ENCODE data around the gene SPATC1L.
"Not testable (repeated sequence)": the region's sequence is repeated elsewhere in the genome, so short reads cannot be mapped to it uniquely, and the experiment has no call there.

SPATC1L gene

GRCh38 chr21:46183910-46184624, at the start of gene SPATC1L:
SPATC1L (minus strand) TSS chr21:46184459; CDS start chr21:46182816, 1,643 bp downstream.
- DNase-seq (ENCODE audit: low read depth) = peak; percentile 41

- DNase-seq (ENCODE audit: low read depth) = no peak
These were observed 45.6 kb upstream of the SPATC1L start for GRCh38 chr21:46229923-46230260.

GRCh38 chr21:46229133-46229922, 45.1 kb upstream of the SPATC1L start:
- no peak for DNase-seq (ENCODE audit: low read depth)

GRCh38 chr21:46228345-46229051, 44.2 kb upstream of the SPATC1L start, which contains the start of gene LSS:
LSS (minus strand) TSS chr21:46228774; CDS start chr21:46228745, 29 bp downstream.
- DNase-seq (ENCODE audit: low read depth) = peak; percentile 93

- no peak for DNase-seq (ENCODE audit: low read depth)
These were observed 43.6 kb upstream of the SPATC1L start for GRCh38 chr21:46227811-46228344.

GRCh38 chr21:46226920-46227599, 42.8 kb upstream of the SPATC1L start:
- DNase-seq (ENCODE audit: low read depth) = no peak

- no peak for DNase-seq (ENCODE audit: low read depth)
These were observed 41.9 kb upstream of the SPATC1L start for GRCh38 chr21:46226146-46226545.

GRCh38 chr21:46223661-46224060, 39.4 kb upstream of the SPATC1L start:
- DNase-seq (ENCODE audit: low read depth) = not testable (repeated sequence)

- no peak for DNase-seq (ENCODE audit: low read depth)
These were observed 39.0 kb upstream of the SPATC1L start for GRCh38 chr21:46223217-46223616.

- no peak for DNase-seq (ENCODE audit: low read depth)
These were observed 38.3 kb upstream of the SPATC1L start for GRCh38 chr21:46222436-46223116.

GRCh38 chr21:46221664-46222435, 37.6 kb upstream of the SPATC1L start:
- no peak for DNase-seq (ENCODE audit: low read depth)

GRCh38 chr21:46220847-46221246, 36.6 kb upstream of the SPATC1L start:
- no peak for DNase-seq (ENCODE audit: low read depth)

GRCh38 chr21:46220275-46220810, 36.1 kb upstream of the SPATC1L start:
- DNase-seq (ENCODE audit: low read depth) = no peak

- no peak for DNase-seq (ENCODE audit: low read depth)
These were observed 35.5 kb upstream of the SPATC1L start for GRCh38 chr21:46219591-46220239.

- DNase-seq (ENCODE audit: low read depth) = no peak
These were observed 34.8 kb upstream of the SPATC1L start for GRCh38 chr21:46218906-46219590.

GRCh38 chr21:46217511-46218196, 33.4 kb upstream of the SPATC1L start:
- no peak for DNase-seq (ENCODE audit: low read depth)

GRCh38 chr21:46216132-46216747, 32.0 kb upstream of the SPATC1L start:
- no peak for DNase-seq (ENCODE audit: low read depth)

All from activated T-cell treated with anti-CD3 and anti-CD28 coated beads for 24 hours (primary cell).